GM21576 (cell line): ENCODE results near the gene ENAH.
"Not testable (repeated sequence)": the region's sequence is repeated elsewhere in the genome, so short reads cannot be mapped to it uniquely, and the experiment has no call there.

Experiments used
- ATAC-seq: cut with Tn5 transposase; IDR thresholded peaks from one replicate; pipeline ENCODE4 v1.9.1; 2021; ENCODE audit warnings: mild to moderate bottlenecking, moderate library complexity; ENCODE audit not compliant: unreplicated experiment

Gene ENAH

GRCh38 chr1:225677350-225678124, 24.6 kb upstream of the ENAH start:
- ATAC-seq, result no peak

GRCh38 chr1:225674381-225674780, 21.5 kb upstream of the ENAH start:
- no peak for ATAC-seq

- no peak for ATAC-seq
These were observed 18.1 kb upstream of the ENAH start for GRCh38 chr1:225670806-225671733.

GRCh38 chr1:225670356-225670755, 17.4 kb upstream of the ENAH start:
- no peak for ATAC-seq

- no peak for ATAC-seq
These were observed 15.3 kb upstream of the ENAH start for GRCh38 chr1:225668222-225668621.

- no peak for ATAC-seq
These were observed 14.4 kb upstream of the ENAH start for GRCh38 chr1:225667362-225667761.

- no peak for ATAC-seq
These were observed 13.6 kb upstream of the ENAH start for GRCh38 chr1:225666495-225666894.

GRCh38 chr1:225664762-225665161, 11.8 kb upstream of the ENAH start:
- no peak for ATAC-seq

GRCh38 chr1:225662155-225662554, 9.2 kb upstream of the ENAH start:
- no peak for ATAC-seq

GRCh38 chr1:225660544-225660946, 7.6 kb upstream of the ENAH start:
- peak; percentile 50 for ATAC-seq

GRCh38 chr1:225658041-225658440, 5.1 kb upstream of the ENAH start:
- ATAC-seq, result no peak

- no peak for ATAC-seq
These were observed 4.6 kb upstream of the ENAH start for GRCh38 chr1:225657462-225657989.

- not testable (repeated sequence) for ATAC-seq
These were observed 3.3 kb upstream of the ENAH start for GRCh38 chr1:225656259-225656655.

- ATAC-seq, result no peak
These were observed 2.8 kb upstream of the ENAH start for GRCh38 chr1:225655509-225656258.

- no peak for ATAC-seq
These were observed 2.0 kb upstream of the ENAH start for GRCh38 chr1:225654688-225655508.

GRCh38 chr1:225654277-225654597, 1.3 kb upstream of the ENAH start:
- ATAC-seq, result no peak

GRCh38 chr1:225653463-225654276, 747 bp upstream of the ENAH start:
- peak; percentile 24 for ATAC-seq

- ATAC-seq, result no peak
These were observed 823 bp downstream of the ENAH start for GRCh38 chr1:225651872-225652728.
